ENCODE data around the gene VPS54. TPM values are rescaled to one million over a fixed set of nuclear protein-coding genes. Genes with fewer than 3 reads are reported as not detected.

VPS54 gene
- total RNA-seq, 1 donor from 2014 or later, result 17.5 TPM

DNA sequence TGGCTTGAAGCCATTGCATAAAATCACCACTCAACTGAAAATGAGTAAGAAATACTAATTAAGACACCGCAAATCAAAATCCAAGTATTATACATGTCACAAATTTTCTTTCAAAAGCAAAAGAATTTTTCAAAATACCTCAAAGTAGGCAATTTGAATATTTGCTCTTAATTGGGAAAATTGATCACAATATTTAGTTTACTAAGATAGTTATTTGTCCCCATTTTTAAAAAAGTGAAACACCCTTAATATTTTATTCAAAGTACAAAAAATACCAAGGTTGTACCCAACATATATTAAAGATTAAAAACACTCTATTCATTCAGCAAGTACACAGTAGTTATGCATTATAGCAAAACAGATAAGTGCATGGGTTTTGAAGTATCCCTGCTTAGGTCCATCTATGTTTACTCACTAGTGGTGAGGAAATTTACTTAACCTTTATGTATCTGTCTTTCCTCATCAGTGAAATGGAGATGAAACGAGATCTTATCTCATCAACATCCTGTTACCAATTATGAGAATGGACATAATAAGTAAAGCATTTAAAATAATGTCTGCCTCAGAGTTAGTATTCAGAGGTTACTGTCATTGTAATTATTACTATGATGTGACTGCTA, 35.1 kb downstream of the VPS54 start:
- TF ChIP-seq, protein P1, sequence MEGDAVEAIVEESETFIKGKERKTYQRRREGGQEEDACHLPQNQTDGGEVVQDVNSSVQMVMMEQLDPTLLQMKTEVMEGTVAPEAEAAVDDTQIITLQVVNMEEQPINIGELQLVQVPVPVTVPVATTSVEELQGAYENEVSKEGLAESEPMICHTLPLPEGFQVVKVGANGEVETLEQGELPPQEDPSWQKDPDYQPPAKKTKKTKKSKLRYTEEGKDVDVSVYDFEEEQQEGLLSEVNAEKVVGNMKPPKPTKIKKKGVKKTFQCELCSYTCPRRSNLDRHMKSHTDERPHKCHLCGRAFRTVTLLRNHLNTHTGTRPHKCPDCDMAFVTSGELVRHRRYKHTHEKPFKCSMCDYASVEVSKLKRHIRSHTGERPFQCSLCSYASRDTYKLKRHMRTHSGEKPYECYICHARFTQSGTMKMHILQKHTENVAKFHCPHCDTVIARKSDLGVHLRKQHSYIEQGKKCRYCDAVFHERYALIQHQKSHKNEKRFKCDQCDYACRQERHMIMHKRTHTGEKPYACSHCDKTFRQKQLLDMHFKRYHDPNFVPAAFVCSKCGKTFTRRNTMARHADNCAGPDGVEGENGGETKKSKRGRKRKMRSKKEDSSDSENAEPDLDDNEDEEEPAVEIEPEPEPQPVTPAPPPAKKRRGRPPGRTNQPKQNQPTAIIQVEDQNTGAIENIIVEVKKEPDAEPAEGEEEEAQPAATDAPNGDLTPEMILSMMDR (IDR thresholded peaks at IDR 0.05; ENCODE audit: insufficient read depth, low read depth, low read length), result no peak
- TF ChIP-seq EZH2 (IDR thresholded peaks at IDR 0.05; ENCODE audit: insufficient read depth, low read length), result no peak
- H3K4me1 ChIP-seq (ENCODE audit: insufficient read depth, low read length), result no peaks in the 10 kb centered on the region
- no peaks in the 10 kb centered on the region for H3K9me3 ChIP-seq (ENCODE audit: insufficient read depth, low read depth, low read length)
- peaks cover 26% of the 10 kb centered on the region for H3K79me2 ChIP-seq (ENCODE audit: insufficient read depth, low read length)
- H3K4me3 ChIP-seq (ENCODE audit: insufficient read depth, low read depth, low read length), result no peak overlapping the region
- Mint-ChIP-seq H3K4me3 (ENCODE audit: unreplicated experiment) (no peak overlapping the region), H3K4me1 (ENCODE audit: low read depth, unreplicated experiment) (peaks cover 4% of the 10 kb centered on the region), H3K9me3 (ENCODE audit: unreplicated experiment) (no peaks in the 10 kb centered on the region), H3K27ac (ENCODE audit: unreplicated experiment) (no peak overlapping the region), H3K27me3 (ENCODE audit: low read depth, unreplicated experiment) (no peaks in the 10 kb centered on the region), H3K36me3 (ENCODE audit: low read depth, unreplicated experiment) (peaks cover 6% of the 10 kb centered on the region)
- H3K9ac ChIP-seq (ENCODE audit: low read length), result no peak overlapping the region
- no peaks in the 10 kb centered on the region for H3K27me3 ChIP-seq (ENCODE audit: insufficient read depth, low read length)
- no peak overlapping the region for H2AFZ ChIP-seq (ENCODE audit: low read depth, low read length)
- FAIRE-seq (no peak), DNase-seq (ENCODE audit: low read depth) (peak; percentile 2)
- H4K20me1 ChIP-seq (ENCODE audit: insufficient read depth, low read length), result peaks cover 17% of the 10 kb centered on the region
- H3K36me3 ChIP-seq (ENCODE audit: insufficient read depth, low read length), result no peaks in the 10 kb centered on the region
- H3K4me2 ChIP-seq (ENCODE audit: low read length), result no peak overlapping the region
- H3K27ac ChIP-seq (ENCODE audit: low read depth, low read length), result no peak overlapping the region

DNA sequence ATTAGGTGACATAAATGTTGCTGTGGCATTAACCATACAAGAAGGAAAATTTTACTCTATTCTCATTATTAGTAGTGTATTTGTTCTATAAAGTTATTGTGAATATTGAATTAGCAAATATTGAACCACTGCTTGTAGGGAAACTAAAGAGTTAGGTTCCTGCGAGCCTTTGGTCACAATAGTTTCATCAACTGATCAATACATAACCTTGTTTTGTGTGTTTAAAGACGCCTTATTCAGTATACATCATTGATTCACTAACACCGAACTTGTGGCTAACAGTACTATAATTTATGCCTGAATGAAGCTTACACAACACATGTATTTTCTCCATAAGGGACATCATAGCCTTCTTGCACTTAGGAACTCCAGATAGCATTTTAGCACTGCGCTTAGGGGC, 36.9 kb downstream of the VPS54 start:
- peaks cover 2% of the 10 kb centered on the region for H3K36me3 Mint-ChIP-seq (ENCODE audit: low read depth, unreplicated experiment)
- Histone ChIP-seq H3K27ac (ENCODE audit: low read depth, low read length) (no peak overlapping the region), H3K9ac (ENCODE audit: low read length) (no peak overlapping the region), H3K4me1 (ENCODE audit: insufficient read depth, low read length) (no peaks in the 10 kb centered on the region), H2AFZ (ENCODE audit: low read depth, low read length) (no peak overlapping the region), H4K20me1 (ENCODE audit: insufficient read depth, low read length) (peaks cover 17% of the 10 kb centered on the region), H3K4me3 (ENCODE audit: insufficient read depth, low read depth, low read length) (no peak overlapping the region), H3K27me3 (ENCODE audit: insufficient read depth, low read length) (no peaks in the 10 kb centered on the region), H3K4me2 (ENCODE audit: low read length) (no peak overlapping the region), H3K79me2 (ENCODE audit: insufficient read depth, low read length) (peaks cover 26% of the 10 kb centered on the region), H3K36me3 (ENCODE audit: insufficient read depth, low read length) (no peaks in the 10 kb centered on the region), H3K9me3 (ENCODE audit: insufficient read depth, low read depth, low read length) (no peaks in the 10 kb centered on the region)
- H3K4me3 Mint-ChIP-seq (ENCODE audit: unreplicated experiment), result no peak overlapping the region
- no peak overlapping the region for H3K27ac Mint-ChIP-seq (ENCODE audit: unreplicated experiment)
- DNase-seq (ENCODE audit: low read depth) (no peak), FAIRE-seq (no peak)
- peaks cover 4% of the 10 kb centered on the region for H3K4me1 Mint-ChIP-seq (ENCODE audit: low read depth, unreplicated experiment)
- TF ChIP-seq, protein P1 (IDR thresholded peaks at IDR 0.05; ENCODE audit: insufficient read depth, low read depth, low read length), result no peak
- TF ChIP-seq EZH2 (IDR thresholded peaks at IDR 0.05; ENCODE audit: insufficient read depth, low read length), result no peak
- no peaks in the 10 kb centered on the region for H3K9me3 Mint-ChIP-seq (ENCODE audit: unreplicated experiment)
- H3K27me3 Mint-ChIP-seq (ENCODE audit: low read depth, unreplicated experiment), result no peaks in the 10 kb centered on the region

DNA sequence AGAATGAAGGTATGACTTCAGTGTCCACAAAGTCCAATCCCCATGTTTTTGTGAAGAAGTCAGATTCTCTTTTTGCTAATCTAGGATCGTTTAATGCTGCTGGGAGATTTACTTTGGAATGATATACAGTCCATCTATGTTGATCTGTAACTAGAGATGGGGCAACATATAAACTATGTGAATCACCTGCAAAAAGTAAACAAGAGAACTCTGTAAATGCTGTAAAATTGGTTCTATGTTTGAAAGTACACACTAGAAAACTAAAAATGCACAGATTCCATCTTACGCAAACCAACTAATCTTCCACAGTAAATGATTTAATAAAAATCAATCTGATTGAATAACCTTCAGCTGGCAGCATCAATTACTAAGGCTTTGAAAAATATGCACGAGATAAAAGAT, 37.5 kb downstream of the VPS54 start:
- Histone ChIP-seq H3K9ac (ENCODE audit: low read length) (no peak overlapping the region), H3K79me2 (ENCODE audit: insufficient read depth, low read length) (peaks cover 26% of the 10 kb centered on the region), H3K4me1 (ENCODE audit: insufficient read depth, low read length) (no peaks in the 10 kb centered on the region), H3K27me3 (ENCODE audit: insufficient read depth, low read length) (no peaks in the 10 kb centered on the region), H2AFZ (ENCODE audit: low read depth, low read length) (no peak overlapping the region), H3K36me3 (ENCODE audit: insufficient read depth, low read length) (no peaks in the 10 kb centered on the region), H3K4me3 (ENCODE audit: insufficient read depth, low read depth, low read length) (no peak overlapping the region), H3K4me2 (ENCODE audit: low read length) (no peak overlapping the region), H4K20me1 (ENCODE audit: insufficient read depth, low read length) (peaks cover 17% of the 10 kb centered on the region), H3K9me3 (ENCODE audit: insufficient read depth, low read depth, low read length) (no peaks in the 10 kb centered on the region), H3K27ac (ENCODE audit: low read depth, low read length) (no peak overlapping the region)
- no peak for TF ChIP-seq EZH2 (IDR thresholded peaks at IDR 0.05; ENCODE audit: insufficient read depth, low read length)
- TF ChIP-seq, protein P1 (IDR thresholded peaks at IDR 0.05; ENCODE audit: insufficient read depth, low read depth, low read length), result no peak
- FAIRE-seq (no peak), DNase-seq (ENCODE audit: low read depth) (no peak)
- H3K36me3 Mint-ChIP-seq (ENCODE audit: low read depth, unreplicated experiment), result peaks cover 2% of the 10 kb centered on the region
- H3K27me3 Mint-ChIP-seq (ENCODE audit: low read depth, unreplicated experiment), result no peaks in the 10 kb centered on the region
- H3K9me3 Mint-ChIP-seq (ENCODE audit: unreplicated experiment), result no peaks in the 10 kb centered on the region
- H3K27ac Mint-ChIP-seq (ENCODE audit: unreplicated experiment), result no peak overlapping the region
- no peak overlapping the region for H3K4me3 Mint-ChIP-seq (ENCODE audit: unreplicated experiment)
- H3K4me1 Mint-ChIP-seq (ENCODE audit: low read depth, unreplicated experiment), result peaks cover 4% of the 10 kb centered on the region

All from astrocyte (in vitro differentiated cells and primary cell).